Prostate gland (tissue), 2 donors: Measurements from ENCODE around the gene TAPT1. TPM values are rescaled to one million over a fixed set of nuclear protein-coding genes. Genes with fewer than 3 reads are reported as not detected.

Source experiments
- DNase-seq: peaks from one replicate; pipeline ENCODE4 v3.0.0-alpha.2; 2019; ENCODE audit warnings: low spot score
- H3K27ac ChIP-seq, 2 donors: fragments of 200-600 bp; sonication (generic); 2 replicates each; pipeline ENCODE4 v1.5.1; 2017 to 2019
- H3K27me3 ChIP-seq: fragments of 200-600 bp; sonication (generic); replicated peaks from 2 replicates; pipeline ENCODE4 v1.5.1; 2019; ENCODE audit not compliant: insufficient read depth
- H3K36me3 ChIP-seq, 2 donors: fragments of 200-600 bp; sonication (generic); 1 replicate in 1 of 2; 2 replicates in 1 of 2; pipeline versions ENCODE4 v1.5.1 to v1.8.1; 2017 to 2019
- H3K4me1 ChIP-seq: fragments of 200-600 bp; sonication (generic); replicated peaks from 2 replicates; pipeline ENCODE4 v1.5.1; 2019
- H3K4me3 ChIP-seq, 2 donors: fragments of 200-600 bp; sonication (generic); 2 replicates each; pipeline ENCODE4 v1.5.1; 2017 to 2019
- H3K9me3 ChIP-seq: fragments of 200-600 bp; sonication (generic); 2 replicates; pipeline ENCODE4 v1.5.1; 2017
- POLR2A ChIP-seq: fragments of 450-650 bp; IDR thresholded peaks from one replicate; pipeline ENCODE4 v1.6.1; 2016; ENCODE audit warnings: antibody characterized with exemption, mild to moderate bottlenecking
- POLR2AphosphoS5 ChIP-seq: sonication (generic); formaldehyde crosslinking; IDR thresholded peaks from one replicate; pipeline ENCODE4 v1.6.1; 2017; ENCODE audit warnings: antibody characterized with exemption
- WGBS: methylation state at CpG from one replicate; pipeline ENCODE4 v1.1.5; 2018; 5-methylcytosine and 5-hydroxymethylcytosine counted together
- intact Hi-C: fragments of 100-400 bp; cut with DNase I; formaldehyde crosslinking; loops from one replicate; pipeline ENCODE4 v1.14.2; 2022
- total RNA-seq, 2 donors: library from RNA; depleted of rRNA; stranded (reverse); fragments of >200 nt; gene quantifications; one replicate each; pipeline ENCODE4 v1.1.0, GENCODE V29; 2016
- TF ChIP-seq, protein P1 (sequence below), 4 experiments: fragments of 200-600 bp in 2 of 4; fragments of 450-650 bp in 2 of 4; sonication (generic) in 2 of 4; IDR thresholded peaks; 1 replicate in 3 of 4; 2 replicates in 1 of 4; pipeline ENCODE4 v1.5.1; 2016 to 2019; ENCODE audit warnings: antibody characterized with exemption in 4 of 4, mild to moderate bottlenecking in 2 of 4, moderate library complexity in 2 of 4

Gene TAPT1
- total RNA-seq, 2 donors from 2014 or later = 16.2 to 48.6 TPM

DNA sequence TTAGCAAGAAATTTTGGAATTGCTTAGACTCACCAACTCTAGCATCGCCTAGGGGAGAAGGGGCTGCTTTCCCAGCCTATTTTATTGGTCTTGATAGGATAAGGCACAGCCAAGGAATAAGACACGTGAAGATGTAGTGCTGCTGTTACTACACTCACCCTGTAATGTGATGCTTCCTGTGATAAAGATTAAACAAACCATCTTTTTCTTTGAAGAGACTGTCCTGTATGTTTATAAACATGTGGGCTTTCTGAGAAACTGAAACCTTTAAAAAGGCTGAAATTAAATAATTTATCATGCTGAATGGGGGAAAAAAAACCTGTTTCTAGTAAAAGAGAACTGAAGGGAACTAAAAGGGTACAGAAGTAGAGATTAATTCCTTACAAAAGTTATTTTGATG is 13.2 kb downstream of the TAPT1 start:
- WGBS = 37% methylated on average over 2 of the region's 2 CpGs
- Histone ChIP-seq H3K4me3 (no peak overlapping the region), H3K27me3 (no peaks in the 10 kb centered on the region), H3K36me3 (no peaks in the 10 kb centered on the region), H3K27ac (no peak overlapping the region), H3K9me3 (no peaks in the 10 kb centered on the region), H3K4me1 (no peaks in the 10 kb centered on the region)
- intact Hi-C loops = no loop called here
- TF ChIP-seq, protein P1, sequence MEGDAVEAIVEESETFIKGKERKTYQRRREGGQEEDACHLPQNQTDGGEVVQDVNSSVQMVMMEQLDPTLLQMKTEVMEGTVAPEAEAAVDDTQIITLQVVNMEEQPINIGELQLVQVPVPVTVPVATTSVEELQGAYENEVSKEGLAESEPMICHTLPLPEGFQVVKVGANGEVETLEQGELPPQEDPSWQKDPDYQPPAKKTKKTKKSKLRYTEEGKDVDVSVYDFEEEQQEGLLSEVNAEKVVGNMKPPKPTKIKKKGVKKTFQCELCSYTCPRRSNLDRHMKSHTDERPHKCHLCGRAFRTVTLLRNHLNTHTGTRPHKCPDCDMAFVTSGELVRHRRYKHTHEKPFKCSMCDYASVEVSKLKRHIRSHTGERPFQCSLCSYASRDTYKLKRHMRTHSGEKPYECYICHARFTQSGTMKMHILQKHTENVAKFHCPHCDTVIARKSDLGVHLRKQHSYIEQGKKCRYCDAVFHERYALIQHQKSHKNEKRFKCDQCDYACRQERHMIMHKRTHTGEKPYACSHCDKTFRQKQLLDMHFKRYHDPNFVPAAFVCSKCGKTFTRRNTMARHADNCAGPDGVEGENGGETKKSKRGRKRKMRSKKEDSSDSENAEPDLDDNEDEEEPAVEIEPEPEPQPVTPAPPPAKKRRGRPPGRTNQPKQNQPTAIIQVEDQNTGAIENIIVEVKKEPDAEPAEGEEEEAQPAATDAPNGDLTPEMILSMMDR (IDR thresholded peaks at IDR 0.05) = no peak
- TF ChIP-seq POLR2AphosphoS5 (no peak), POLR2A (no peak)
- no peak for DNase-seq

DNA sequence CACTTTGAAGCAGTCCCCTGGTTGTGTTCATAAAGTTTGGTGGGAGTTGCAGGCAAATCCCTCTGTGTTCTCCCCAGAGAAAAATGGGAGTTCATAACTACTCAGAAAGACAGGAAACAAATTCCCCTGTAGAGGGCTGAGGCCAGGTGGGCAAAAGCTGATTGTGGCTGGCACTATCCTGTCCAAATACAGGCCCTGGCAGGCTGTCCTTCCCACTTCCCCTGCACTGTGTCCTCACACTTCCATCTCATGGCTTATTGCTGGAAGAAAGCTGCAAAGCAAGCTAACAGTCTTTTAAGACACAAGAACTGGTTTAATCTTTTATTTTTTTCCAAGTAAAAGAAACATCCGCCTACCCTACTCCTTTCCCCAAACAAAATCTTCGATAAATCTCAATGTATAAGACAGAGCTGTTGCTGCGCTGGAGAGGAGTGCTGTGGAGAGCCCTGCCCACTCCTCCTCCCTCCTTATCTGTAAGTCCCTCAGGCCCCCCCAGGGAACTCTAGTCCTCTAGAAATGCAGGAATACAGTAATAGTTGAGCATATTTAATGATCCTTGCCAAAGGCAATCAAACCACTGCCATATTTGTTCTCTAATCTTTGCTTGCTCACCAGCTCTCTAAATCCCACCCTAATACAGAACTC is 14.0 kb downstream of the TAPT1 start:
- 62% methylated on average over 3 of the region's 3 CpGs for WGBS
- H3K27me3 ChIP-seq = no peaks in the 10 kb centered on the region
- intact Hi-C loops = no loop called here
- H3K4me1 ChIP-seq = no peaks in the 10 kb centered on the region
- H3K4me3 ChIP-seq = no peak overlapping the region
- H3K27ac ChIP-seq = no peak overlapping the region
- TF ChIP-seq POLR2AphosphoS5 (no peak), POLR2A (no peak)
- TF ChIP-seq, protein P1 (IDR thresholded peaks at IDR 0.05) = no peak
- no peak for DNase-seq
- no peaks in the 10 kb centered on the region for H3K36me3 ChIP-seq
- no peaks in the 10 kb centered on the region for H3K9me3 ChIP-seq

DNA sequence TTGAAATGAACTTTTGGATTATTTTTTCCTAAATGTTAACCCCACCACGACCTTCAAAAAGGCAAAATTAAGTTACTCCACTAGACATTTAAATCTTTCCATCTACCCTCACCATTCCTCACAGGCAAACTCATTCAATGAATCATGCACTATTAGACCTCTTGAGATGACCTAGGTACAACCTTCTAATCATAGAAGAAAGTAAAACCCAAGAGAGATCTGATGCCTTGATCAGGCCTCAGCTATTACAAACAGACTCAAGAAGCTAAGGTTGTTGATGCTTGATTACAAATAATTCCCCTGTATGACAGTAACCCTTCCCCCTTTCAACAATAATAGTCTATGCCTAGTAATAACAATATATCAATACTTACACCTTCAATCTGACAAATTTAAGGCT is 18.9 kb downstream of the TAPT1 start:
- H3K4me3 ChIP-seq = no peak overlapping the region
- TF ChIP-seq, protein P1 (IDR thresholded peaks at IDR 0.05) = no peak
- TF ChIP-seq POLR2A (no peak), POLR2AphosphoS5 (no peak)
- no peaks in the 10 kb centered on the region for H3K9me3 ChIP-seq
- 91% methylated on average over 1 of the region's 1 CpG for WGBS
- no peak overlapping the region for H3K27ac ChIP-seq
- H3K36me3 ChIP-seq = no peaks in the 10 kb centered on the region
- intact Hi-C loops = no loop called here
- H3K27me3 ChIP-seq = no peaks in the 10 kb centered on the region
- no peak for DNase-seq
- no peaks in the 10 kb centered on the region for H3K4me1 ChIP-seq

DNA sequence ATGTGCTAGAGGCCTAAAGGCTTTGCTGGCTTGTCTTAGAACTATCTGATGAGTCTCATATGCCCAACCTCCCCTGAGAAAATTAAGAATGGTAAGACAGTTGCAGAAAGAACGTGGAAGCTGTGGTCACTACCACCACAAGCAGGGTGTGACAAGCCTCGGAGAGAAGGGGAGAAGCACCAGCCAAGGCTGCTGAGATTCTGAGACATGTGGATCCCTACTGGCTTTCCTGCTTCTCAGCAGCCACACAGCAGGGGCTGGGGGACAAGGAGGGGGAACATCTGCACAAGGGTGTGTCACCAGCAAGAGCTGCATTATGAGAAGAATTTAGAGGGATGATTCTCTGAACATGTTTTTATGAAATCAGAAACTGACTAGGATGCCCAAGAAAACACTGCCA is 19.4 kb downstream of the TAPT1 start:
- Histone ChIP-seq H3K27me3 (no peaks in the 10 kb centered on the region), H3K27ac (no peak overlapping the region), H3K4me3 (no peak overlapping the region), H3K4me1 (no peaks in the 10 kb centered on the region), H3K36me3 (no peaks in the 10 kb centered on the region), H3K9me3 (no peaks in the 10 kb centered on the region)
- no peak for TF ChIP-seq POLR2AphosphoS5
- TF ChIP-seq, protein P1 (IDR thresholded peaks at IDR 0.05) = no peak
- TF ChIP-seq POLR2A = no peak
- WGBS = 73% methylated on average over 2 of the region's 2 CpGs
- intact Hi-C loops = no loop called here
- DNase-seq = no peak

DNA sequence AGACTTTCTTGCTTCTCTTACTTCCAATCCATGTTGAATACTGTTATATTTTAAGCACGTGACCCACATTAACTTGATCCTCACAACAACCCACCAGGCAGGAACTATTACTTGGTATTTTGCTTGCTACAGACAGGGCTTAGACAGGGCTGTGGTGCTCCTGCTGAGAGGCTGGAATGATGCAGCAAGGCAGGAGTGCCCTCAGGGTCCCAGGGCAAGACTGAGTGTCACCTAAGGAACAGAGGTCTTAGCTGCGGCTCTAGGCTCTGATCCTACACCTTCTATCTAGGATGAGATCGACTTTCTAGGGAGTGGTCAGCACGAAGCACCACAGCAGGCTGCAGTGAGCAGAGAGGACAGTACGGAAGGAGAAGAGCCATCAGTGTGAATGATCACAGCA is 20.0 kb downstream of the TAPT1 start:
- DNase-seq = no peak
- WGBS = 74% methylated on average over 5 of the region's 5 CpGs
- H3K36me3 ChIP-seq = no peaks in the 10 kb centered on the region
- no peaks in the 10 kb centered on the region for H3K4me1 ChIP-seq
- no peak overlapping the region for H3K27ac ChIP-seq
- TF ChIP-seq POLR2A (no peak), POLR2AphosphoS5 (no peak)
- TF ChIP-seq, protein P1 (IDR thresholded peaks at IDR 0.05) = no peak
- H3K4me3 ChIP-seq = no peak overlapping the region
- intact Hi-C loops = no loop called here
- H3K27me3 ChIP-seq = no peaks in the 10 kb centered on the region
- no peaks in the 10 kb centered on the region for H3K9me3 ChIP-seq
